Stimulated activated memory B cell treated with anti-CD40 and anti-IgM and Interleukin-4, amounts not matched to agents 10 μg/mL and 1 μg/mL and 100 μg/mL, for 72 hours (primary cell): ENCODE data around the gene SLC25A39.

Experiments used
- ATAC-seq: fragments of 150-1000 bp; cut with Tn5 transposase; 2 replicates; pipeline ENCODE4 v1.10.0; 2021
- H3K27ac Mint-ChIP-seq: one replicate; pipeline ENCODE4 v1.8.0; 2022; ENCODE audit warnings: mild to moderate bottlenecking, mixed read lengths
- H3K27me3 Mint-ChIP-seq: one replicate; pipeline ENCODE4 v1.8.0; 2022; ENCODE audit warnings: mixed read lengths
- H3K36me3 Mint-ChIP-seq: one replicate; pipeline ENCODE4 v1.8.0; 2022; ENCODE audit warnings: mixed read lengths
- H3K4me1 Mint-ChIP-seq: one replicate; pipeline ENCODE4 v1.8.0; 2022; ENCODE audit warnings: mixed read lengths
- H3K4me3 Mint-ChIP-seq: one replicate; pipeline ENCODE4 v1.8.0; 2022; ENCODE audit warnings: mild to moderate bottlenecking, moderate library complexity, mixed read lengths
- H3K9me3 Mint-ChIP-seq: one replicate; pipeline ENCODE4 v1.8.0; 2022; ENCODE audit warnings: mixed read lengths

Gene SLC25A39

GRCh38 chr17:44359458-44360143 is 35.0 kb upstream of the SLC25A39 start:
- Mint-ChIP-seq H3K36me3 (no peaks in the 10 kb centered on the region), H3K4me1 (peaks cover 9% of the 10 kb centered on the region), H3K27ac (peak overlapping the region; percentile 17), H3K27me3 (peaks cover 19% of the 10 kb centered on the region), H3K4me3 (no peak overlapping the region), H3K9me3 (no peaks in the 10 kb centered on the region)
- no peak for ATAC-seq

GRCh38 chr17:44359006-44359405 is 34.4 kb upstream of the SLC25A39 start:
- peaks cover 18% of the 10 kb centered on the region for H3K27me3 Mint-ChIP-seq
- H3K36me3 Mint-ChIP-seq: no peaks in the 10 kb centered on the region
- H3K4me1 Mint-ChIP-seq: peaks cover 9% of the 10 kb centered on the region
- no peak overlapping the region for H3K4me3 Mint-ChIP-seq
- no peak for ATAC-seq
- H3K9me3 Mint-ChIP-seq: no peaks in the 10 kb centered on the region
- H3K27ac Mint-ChIP-seq: peak overlapping the region; percentile 17

DNA sequence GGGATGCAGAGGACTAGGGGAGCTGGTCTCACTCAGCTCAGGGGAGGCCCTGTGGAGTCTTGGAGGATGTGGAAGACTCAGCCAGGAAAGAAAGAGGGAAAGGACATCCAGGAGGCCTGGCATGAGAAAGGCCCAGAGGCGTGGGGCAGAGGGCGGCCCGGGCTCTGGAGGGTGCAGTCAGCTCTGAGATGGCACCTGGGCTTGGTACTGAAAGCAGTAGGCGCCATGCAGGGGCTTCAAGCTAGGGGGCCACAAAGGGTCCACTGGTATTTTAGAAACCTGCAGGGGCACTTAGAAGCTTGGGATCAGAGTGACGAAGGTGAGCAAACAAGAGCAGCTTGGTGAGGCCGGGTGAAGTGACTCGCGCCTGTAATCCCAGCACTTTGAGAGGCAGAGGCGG is 33.4 kb upstream of the SLC25A39 start:
- Mint-ChIP-seq H3K4me3 (no peak overlapping the region), H3K27ac (no peak overlapping the region), H3K9me3 (no peaks in the 10 kb centered on the region), H3K36me3 (peaks cover 2% of the 10 kb centered on the region), H3K27me3 (peaks cover 14% of the 10 kb centered on the region), H3K4me1 (peaks cover 11% of the 10 kb centered on the region)
- ATAC-seq: no peak

DNA sequence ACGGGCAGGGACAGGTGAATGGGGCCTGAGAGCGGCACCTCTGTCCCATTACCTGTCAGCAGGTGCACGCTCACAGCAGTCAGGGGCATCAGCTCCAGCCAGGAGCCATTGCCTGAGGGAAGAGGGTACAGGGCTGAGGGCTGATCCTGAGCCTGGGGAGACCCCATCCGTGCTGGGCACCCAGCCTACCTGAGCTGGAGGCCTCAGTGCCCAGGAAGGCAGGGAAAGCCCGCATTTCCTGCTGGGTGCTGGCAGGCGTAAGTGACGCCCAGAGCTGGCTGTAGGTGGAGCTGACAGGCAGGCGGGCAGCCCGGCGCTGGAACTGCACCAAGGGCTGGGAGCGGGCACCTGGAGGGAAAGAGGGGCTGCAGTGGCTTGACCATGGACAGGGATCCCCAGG is 31.6 kb upstream of the SLC25A39 start:
- no peaks in the 10 kb centered on the region for H3K9me3 Mint-ChIP-seq

GRCh38 chr17:44355642-44356099 is 31.0 kb upstream of the SLC25A39 start:
- no peaks in the 10 kb centered on the region for H3K9me3 Mint-ChIP-seq
- no peak overlapping the region for H3K4me3 Mint-ChIP-seq
- peaks cover 24% of the 10 kb centered on the region for H3K36me3 Mint-ChIP-seq
- H3K27ac Mint-ChIP-seq: no peak overlapping the region
- H3K4me1 Mint-ChIP-seq: peaks cover 31% of the 10 kb centered on the region
- no peak for ATAC-seq
- no peaks in the 10 kb centered on the region for H3K27me3 Mint-ChIP-seq

More for the DNA sequence above, 31.6 kb upstream of the SLC25A39 start:
- ATAC-seq: no peak
- Mint-ChIP-seq H3K27me3 (peaks cover under 1% of the 10 kb centered on the region), H3K4me3 (no peak overlapping the region), H3K4me1 (peaks cover 28% of the 10 kb centered on the region), H3K36me3 (peaks cover 19% of the 10 kb centered on the region), H3K27ac (no peak overlapping the region)

GRCh38 chr17:44354582-44355561 is 30.2 kb upstream of the SLC25A39 start:
- ATAC-seq: peak; percentile 68
- Mint-ChIP-seq H3K36me3 (peaks cover 31% of the 10 kb centered on the region), H3K27me3 (no peaks in the 10 kb centered on the region), H3K4me1 (peaks cover 39% of the 10 kb centered on the region), H3K4me3 (peak overlapping the region; percentile 72), H3K27ac (no peak overlapping the region), H3K9me3 (no peaks in the 10 kb centered on the region)

DNA sequence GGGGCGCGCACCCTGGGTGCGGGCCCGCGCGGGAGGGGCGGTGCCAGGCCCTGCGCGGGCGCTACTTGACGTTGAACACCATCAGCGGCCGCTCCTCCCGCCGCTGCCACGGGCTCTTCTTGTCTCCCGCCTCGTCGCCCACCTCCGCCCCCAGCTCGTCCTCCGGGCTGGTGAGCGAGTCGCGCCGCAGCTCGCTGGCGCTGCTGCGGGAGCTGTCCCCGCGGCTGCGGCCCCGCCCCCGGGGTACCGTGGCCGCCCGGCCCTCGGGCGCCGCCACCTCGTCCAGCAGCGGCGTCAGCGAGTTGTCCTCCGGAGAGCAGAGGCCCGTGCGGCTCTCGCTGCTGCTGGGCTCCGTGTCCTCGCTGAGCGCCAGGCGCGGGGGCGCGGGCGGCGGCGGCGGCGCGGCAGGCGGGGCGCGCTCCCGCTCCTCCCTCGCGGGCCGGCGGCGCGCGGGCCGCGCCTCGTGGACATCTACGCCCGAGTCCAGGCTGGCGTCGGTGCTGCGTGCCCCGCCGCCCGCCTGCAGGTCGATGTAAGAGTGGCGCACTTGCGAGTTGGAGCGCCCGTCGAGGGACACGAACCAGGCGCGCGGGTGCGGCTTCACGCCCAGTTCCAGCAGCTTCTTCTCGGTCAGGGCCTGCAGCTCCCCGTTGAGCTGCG is 29.2 kb upstream of the SLC25A39 start:
- peak; percentile 2 for ATAC-seq
- no peaks in the 10 kb centered on the region for H3K27me3 Mint-ChIP-seq
- peak overlapping the region; percentile 71 for H3K4me3 Mint-ChIP-seq

DNA sequence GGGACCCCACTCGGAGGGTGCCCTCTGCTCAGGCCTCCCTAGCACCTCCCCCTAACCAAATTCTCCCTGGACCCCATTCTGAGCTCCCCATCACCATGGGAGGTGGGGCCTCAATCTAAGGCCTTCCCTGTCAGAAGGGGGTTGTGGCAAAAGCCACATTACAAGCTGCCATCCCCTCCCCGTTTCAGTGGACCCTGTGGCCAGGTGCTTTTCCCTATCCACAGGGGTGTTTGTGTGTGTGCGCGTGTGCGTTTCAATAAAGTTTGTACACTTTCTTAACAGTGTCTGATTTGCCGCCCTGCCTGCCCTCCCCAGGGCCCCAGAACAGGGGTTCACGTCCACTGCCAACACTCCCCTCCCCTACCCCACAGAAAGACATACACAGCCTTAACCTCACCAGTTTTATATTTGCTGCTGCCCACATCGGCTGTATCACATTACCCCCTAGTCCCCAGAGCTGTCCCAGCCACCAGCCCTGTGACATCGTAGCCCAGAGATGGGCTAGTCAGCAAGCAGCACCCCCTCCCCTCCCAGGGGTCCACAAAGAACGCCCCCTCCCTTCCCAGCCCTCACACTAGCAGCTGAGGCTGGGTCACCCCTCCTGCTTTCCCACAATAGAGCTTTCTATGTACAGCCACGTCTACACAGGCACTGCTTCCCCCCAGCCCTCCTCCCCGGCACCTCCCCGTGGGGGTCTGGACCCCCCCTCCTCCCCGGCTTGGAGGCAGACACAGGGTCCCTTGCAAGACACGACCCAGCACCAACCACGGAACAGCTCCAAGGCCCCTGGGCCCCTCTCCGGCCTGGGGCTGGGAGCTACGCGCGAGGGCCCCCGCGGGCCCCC is 28.4 kb upstream of the SLC25A39 start:
- Mint-ChIP-seq H3K27ac (no peak overlapping the region), H3K36me3 (peaks cover 37% of the 10 kb centered on the region), H3K27me3 (no peaks in the 10 kb centered on the region), H3K4me1 (peaks cover 48% of the 10 kb centered on the region), H3K9me3 (no peaks in the 10 kb centered on the region), H3K4me3 (peak overlapping the region; percentile 30)
- no peak for ATAC-seq

More for the DNA sequence above, 29.2 kb upstream of the SLC25A39 start:
- Mint-ChIP-seq H3K27ac (no peak overlapping the region), H3K36me3 (peaks cover 37% of the 10 kb centered on the region), H3K4me1 (peaks cover 44% of the 10 kb centered on the region), H3K9me3 (no peaks in the 10 kb centered on the region)

DNA sequence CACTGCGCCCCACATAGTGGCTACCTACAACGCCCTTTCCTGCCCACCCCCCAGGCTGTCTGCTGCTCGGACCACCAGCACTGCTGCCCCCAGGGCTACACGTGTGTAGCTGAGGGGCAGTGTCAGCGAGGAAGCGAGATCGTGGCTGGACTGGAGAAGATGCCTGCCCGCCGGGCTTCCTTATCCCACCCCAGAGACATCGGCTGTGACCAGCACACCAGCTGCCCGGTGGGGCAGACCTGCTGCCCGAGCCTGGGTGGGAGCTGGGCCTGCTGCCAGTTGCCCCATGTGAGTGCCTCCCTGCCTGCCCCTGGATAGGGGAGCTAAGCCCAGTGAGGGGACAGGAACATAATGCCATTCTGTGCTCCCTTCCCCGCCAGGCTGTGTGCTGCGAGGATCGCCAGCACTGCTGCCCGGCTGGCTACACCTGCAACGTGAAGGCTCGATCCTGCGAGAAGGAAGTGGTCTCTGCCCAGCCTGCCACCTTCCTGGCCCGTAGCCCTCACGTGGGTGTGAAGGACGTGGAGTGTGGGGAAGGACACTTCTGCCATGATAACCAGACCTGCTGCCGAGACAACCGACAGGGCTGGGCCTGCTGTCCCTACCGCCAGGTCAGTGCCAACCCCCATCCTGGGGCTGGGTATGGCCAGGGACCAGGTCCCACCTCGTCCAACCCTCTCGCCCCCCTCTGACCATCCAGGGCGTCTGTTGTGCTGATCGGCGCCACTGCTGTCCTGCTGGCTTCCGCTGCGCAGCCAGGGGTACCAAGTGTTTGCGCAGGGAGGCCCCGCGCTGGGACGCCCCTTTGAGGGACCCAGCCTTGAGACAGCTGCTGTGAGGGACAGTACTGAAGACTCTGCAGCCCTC is 27.6 kb upstream of the SLC25A39 start:
- Mint-ChIP-seq H3K4me1 (peaks cover 57% of the 10 kb centered on the region), H3K36me3 (peaks cover 37% of the 10 kb centered on the region), H3K27me3 (no peaks in the 10 kb centered on the region), H3K27ac (no peak overlapping the region), H3K9me3 (no peaks in the 10 kb centered on the region), H3K4me3 (no peak overlapping the region)
- no peak for ATAC-seq

GRCh38 chr17:44351464-44351863 is 26.8 kb upstream of the SLC25A39 start:
- peaks cover 37% of the 10 kb centered on the region for H3K36me3 Mint-ChIP-seq
- H3K27ac Mint-ChIP-seq: no peak overlapping the region
- no peak for ATAC-seq
- H3K9me3 Mint-ChIP-seq: no peaks in the 10 kb centered on the region
- peaks cover 64% of the 10 kb centered on the region for H3K4me1 Mint-ChIP-seq
- H3K27me3 Mint-ChIP-seq: no peaks in the 10 kb centered on the region
- no peak overlapping the region for H3K4me3 Mint-ChIP-seq

DNA sequence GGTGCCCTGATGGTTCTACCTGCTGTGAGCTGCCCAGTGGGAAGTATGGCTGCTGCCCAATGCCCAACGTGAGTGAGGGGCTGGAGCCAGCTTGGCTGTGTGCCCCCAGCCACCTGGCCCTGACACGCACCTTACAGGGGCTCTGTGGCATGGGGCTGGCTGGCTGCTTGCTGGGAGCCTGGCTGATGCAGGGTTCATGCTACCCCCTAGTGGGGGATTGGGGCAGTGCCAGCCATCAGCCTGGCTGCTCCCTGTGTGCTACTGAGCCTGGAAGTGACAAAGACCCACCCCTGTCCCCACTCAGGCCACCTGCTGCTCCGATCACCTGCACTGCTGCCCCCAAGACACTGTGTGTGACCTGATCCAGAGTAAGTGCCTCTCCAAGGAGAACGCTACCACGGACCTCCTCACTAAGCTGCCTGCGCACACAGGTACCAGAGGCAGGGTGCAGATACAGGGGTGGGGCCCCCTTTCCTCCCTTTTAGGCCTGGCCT is 26.2 kb upstream of the SLC25A39 start:
- ATAC-seq: no peak
- Mint-ChIP-seq H3K36me3 (peaks cover 43% of the 10 kb centered on the region), H3K27ac (peak overlapping the region; percentile 28), H3K27me3 (no peaks in the 10 kb centered on the region), H3K4me1 (peaks cover 71% of the 10 kb centered on the region), H3K4me3 (no peak overlapping the region), H3K9me3 (no peaks in the 10 kb centered on the region)

GRCh38 chr17:44349553-44350070 is 25.0 kb upstream of the SLC25A39 start:
- Mint-ChIP-seq H3K4me1 (peaks cover 80% of the 10 kb centered on the region), H3K27ac (peak overlapping the region; percentile 97), H3K9me3 (no peaks in the 10 kb centered on the region), H3K36me3 (peaks cover 46% of the 10 kb centered on the region), H3K4me3 (peak overlapping the region; percentile 54), H3K27me3 (no peaks in the 10 kb centered on the region)
- no peak for ATAC-seq

GRCh38 chr17:44348988-44349364 is 24.4 kb upstream of the SLC25A39 start:
- H3K4me3 Mint-ChIP-seq: peak overlapping the region; percentile 29
- peak overlapping the region; percentile 97 for H3K27ac Mint-ChIP-seq
- ATAC-seq: no peak
- H3K27me3 Mint-ChIP-seq: no peaks in the 10 kb centered on the region
- peaks cover 84% of the 10 kb centered on the region for H3K4me1 Mint-ChIP-seq
- H3K9me3 Mint-ChIP-seq: no peaks in the 10 kb centered on the region
- H3K36me3 Mint-ChIP-seq: peaks cover 46% of the 10 kb centered on the region
